GM18868 (cell line): ENCODE measurements around the gene TMEM132D.

Experiments used
- ATAC-seq: cut with Tn5 transposase; IDR thresholded peaks from one replicate; pipeline ENCODE4 v1.9.1; 2021; ENCODE audit warnings: mild to moderate bottlenecking, moderate library complexity; ENCODE audit not compliant: unreplicated experiment

The TMEM132D gene

DNA sequence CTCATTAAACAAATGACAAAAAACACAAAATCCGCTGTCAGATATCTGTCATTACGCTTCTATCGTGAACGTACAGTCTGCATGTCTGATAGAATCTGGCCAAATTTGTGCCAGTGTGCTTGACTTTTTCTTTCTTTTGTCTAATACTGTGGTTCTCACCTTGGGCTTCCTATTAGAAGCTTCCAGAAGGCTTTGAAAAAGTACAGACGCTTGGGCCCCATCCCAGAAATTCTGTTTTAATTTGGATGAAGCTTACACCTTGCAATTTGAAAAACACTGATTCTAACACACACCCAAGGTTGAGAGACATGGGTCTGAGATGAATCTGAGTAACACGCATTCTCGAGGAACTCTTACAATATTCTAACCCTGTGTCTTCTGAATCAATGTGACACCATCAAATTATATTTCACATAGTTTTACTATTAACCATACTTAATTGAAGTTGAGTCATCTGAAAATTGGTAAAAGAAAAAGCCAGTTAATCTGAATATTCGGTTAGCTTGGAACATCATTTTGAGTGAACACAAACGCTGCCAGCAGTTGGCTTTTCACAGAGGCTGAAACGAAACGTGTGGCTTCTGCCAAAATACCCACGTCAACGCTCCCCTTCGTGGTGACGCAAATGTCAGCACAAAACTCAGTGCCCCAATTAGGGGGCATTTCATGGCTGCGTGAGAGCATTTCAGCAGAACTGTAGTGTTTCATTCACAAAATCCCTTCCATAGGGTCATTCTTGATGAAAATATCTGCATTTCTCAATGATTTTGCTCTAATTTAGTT, 420.5 kb downstream of the TMEM132D start:
- ATAC-seq: no peak

- no peak for ATAC-seq
Observed at GRCh38 chr12:129481921-129482320, 421.9 kb downstream of the TMEM132D start.

- ATAC-seq: no peak
Observed at GRCh38 chr12:129470196-129470595, 433.6 kb downstream of the TMEM132D start.

- ATAC-seq: no peak
Observed at GRCh38 chr12:129467726-129468125, 436.1 kb downstream of the TMEM132D start.

DNA sequence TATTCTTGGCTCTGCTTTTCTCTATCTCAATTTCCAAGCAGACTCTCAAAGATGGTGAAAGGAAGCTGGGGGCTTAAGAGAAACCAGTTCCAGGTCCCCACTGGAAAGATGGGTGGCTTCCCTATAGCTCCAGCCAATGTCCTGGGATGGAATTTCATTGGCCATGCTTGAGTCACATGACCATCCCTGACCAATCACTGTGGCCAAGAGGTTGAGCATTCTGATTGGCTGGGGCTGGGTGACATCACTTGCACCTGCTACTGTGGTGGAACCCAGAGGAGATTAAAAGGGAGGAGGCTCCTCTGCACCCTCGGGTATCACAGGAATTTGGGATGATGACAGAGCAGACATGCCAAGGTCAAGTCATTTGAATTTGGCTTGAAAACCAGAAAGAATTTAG, 436.5 kb downstream of the TMEM132D start:
- ATAC-seq: no peak

- no peak for ATAC-seq
Observed at GRCh38 chr12:129466499-129466898, 437.3 kb downstream of the TMEM132D start.

GRCh38 chr12:129459886-129460285, 443.9 kb downstream of the TMEM132D start:
- no peak for ATAC-seq

GRCh38 chr12:129446696-129447095, 457.1 kb downstream of the TMEM132D start:
- ATAC-seq: no peak

- no peak for ATAC-seq
Observed at GRCh38 chr12:129440278-129440677, 463.5 kb downstream of the TMEM132D start.

- no peak for ATAC-seq
Observed at GRCh38 chr12:129434790-129435189, 469.0 kb downstream of the TMEM132D start.

DNA sequence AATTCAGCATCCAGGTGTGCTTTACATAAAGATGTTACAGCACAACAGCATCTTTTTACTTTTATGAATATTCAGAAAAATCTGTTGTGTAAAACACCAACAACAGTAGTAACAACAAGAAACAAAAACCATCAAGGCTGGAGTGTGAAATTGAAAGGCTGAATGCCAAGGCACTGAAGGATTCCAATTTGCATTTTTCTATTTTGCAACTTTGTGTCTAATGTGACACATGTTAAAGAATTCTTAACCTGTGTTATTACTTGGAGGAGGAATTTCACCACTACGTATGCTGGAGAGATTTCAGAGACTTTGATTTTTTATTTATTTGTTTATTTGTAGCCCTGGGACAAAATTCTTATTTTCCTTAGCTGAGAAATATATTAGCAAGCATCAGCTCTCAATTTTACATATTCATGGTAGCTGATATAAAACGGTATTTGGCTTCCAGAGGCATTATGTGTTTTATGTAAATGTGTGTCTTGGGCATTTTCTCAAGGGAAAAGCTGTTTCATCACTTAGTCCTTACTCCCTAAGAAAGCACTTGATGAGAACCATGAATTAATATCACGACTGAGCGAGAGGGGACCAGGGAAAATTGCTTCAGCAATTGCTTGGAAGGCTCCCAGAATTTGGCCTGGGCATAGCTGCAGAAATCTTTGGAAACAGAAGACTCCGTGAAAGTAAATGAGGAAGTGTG, 475.4 kb downstream of the TMEM132D start:
- ATAC-seq: no peak

DNA sequence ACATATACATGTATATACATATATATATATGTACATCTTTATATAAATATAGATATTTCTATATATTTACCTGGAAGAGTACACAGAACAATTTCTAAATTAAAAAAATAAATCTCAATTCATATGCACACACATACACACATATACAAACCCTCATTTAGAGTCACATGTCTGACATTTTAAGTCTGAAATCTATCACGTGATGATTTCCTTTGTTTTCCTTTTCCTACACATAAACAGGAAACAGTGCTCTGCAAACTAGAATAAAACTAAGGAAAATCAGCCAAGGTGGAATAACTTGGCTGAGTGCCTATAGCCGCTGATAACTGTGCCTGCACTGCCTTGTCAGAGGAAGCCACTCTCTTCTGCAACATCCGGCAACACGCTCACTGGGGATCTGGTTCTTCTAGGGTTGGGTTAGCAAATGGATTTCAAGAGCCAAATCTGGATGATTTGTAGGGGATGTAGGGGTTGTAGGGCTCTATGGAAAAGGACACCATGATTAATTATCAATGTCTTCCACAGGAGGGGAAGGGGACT, 480.7 kb downstream of the TMEM132D start:
- ATAC-seq: no peak

- ATAC-seq: no peak
Observed at GRCh38 chr12:129413295-129413694, 490.5 kb downstream of the TMEM132D start.

DNA sequence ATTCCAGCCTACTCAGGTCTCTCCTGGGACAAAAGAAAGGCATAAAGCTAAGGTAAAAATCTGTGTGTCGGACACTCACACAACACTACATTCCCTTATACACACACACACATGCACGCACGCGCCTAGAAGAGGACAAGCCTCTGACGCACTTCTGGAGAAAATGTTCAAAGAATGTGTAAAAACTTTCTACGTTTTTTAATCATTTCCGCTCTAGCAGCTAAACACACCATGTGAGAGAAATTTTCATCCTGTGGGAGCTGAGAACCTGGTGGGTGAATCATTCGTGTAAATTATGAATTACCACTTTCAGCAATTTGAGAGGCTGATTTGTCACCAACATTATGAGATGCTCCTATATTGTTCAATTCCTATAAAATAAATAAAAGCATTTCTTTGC, 494.5 kb downstream of the TMEM132D start:
- no peak for ATAC-seq

- no peak for ATAC-seq
Observed at GRCh38 chr12:129404556-129404955, 499.3 kb downstream of the TMEM132D start.

- no peak for ATAC-seq
Observed at GRCh38 chr12:129401572-129401971, 502.3 kb downstream of the TMEM132D start.

DNA sequence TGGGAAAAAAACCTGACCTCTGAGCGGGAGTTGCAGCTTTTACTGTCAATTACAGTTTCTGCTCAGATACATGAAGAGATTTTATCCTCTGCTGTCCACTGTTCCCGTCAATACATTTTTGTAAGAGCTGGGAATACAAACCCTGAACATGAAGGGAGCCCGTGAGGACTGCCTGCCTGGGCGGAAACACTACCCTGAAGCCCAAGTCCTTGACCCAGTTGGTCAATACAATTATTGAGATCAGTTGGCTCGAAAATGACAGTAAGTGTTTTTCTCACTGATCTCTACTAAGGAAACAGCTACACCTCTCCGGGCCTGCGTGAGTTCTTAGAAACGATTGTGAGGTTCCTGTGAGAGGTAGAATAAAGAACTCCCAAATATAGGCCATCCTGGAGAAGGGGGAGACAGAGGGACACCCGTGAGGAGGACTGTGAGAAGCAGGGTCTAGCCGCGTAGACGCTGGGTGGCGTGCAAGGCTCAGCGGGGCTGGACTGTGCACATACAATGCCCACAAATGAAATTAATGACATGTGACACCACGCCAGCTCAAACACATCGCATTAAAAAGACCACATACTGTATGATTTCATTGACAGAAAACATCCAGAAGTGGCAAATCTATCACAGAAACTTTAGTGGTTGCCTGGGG, 509.5 kb downstream of the TMEM132D start:
- ATAC-seq: no peak

DNA sequence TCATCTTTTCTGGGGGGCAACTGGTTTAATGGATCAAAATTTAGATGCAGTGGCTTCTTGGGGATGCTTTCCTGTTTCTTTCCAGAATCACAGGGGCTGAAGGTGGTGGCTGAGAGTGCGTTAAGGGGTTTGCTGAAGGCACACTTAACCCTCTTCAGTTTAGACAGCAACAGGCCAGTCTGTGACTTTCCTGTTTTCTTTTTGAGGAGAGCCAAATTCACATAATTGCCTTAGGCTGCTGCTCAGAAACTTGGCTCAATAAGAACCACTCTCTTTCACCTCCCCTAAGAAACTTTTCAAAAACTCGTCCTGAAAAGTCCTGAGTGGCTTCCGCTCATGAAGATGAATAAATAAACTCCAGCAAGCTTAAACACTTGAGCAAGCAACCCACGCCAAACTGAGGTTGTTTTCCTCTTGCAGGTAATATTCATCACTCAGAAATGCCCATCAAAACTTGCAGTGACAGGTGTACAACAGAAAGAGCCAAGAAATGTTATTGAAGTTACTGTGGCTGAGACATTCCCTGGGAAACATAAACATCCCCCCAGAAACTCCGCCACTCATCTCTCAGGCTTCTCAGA, 510.4 kb downstream of the TMEM132D start:
- ATAC-seq: no peak

DNA sequence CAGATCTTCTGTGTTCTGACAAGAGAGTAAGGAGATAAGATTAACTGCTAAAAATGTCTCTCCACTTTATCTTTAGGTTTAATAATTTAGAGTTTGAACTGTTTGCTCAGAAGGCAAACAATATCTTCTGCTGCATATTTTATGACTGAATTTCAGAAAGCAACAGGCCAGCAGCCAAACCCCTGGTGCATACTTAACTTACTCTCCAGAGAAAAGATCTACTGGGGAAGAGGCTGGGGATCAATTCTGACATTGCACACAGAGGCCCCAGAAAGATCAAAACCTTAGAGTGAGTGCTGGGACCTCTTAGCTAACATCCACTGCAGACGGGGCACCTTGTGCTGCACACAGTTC, 518.2 kb downstream of the TMEM132D start:
- ATAC-seq: no peak

DNA sequence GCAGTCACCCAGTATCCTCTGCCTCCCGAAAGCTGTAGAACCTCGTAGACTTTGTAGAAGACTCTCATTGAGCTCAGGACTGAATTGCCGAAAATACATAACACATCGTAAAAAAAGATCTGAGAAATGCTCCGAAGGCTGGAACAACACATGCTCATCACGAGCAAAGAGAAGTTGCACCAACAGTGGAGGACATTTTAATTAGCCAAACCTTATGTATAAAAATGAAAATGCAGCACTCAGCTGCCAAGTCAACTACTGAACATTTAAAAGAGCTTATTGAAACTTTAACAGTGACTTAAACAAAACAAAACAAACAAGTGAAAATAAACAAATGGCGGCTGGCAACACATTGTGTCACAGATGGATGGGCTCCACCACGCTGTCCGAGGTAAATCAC, 519.9 kb downstream of the TMEM132D start:
- no peak for ATAC-seq

- ATAC-seq: no peak
Observed at GRCh38 chr12:129381715-129382114, 522.1 kb downstream of the TMEM132D start.
